Activated naive CD4-positive, alpha-beta T cell treated with anti-CD3 and anti-CD28 coated beads, Interleukin-2, amount 50 U/mL, for 16 hours (primary cell): ENCODE measurements around the gene OST4.
A peak's percentile ranks its signal among the peaks of the same experiment; 100 is the strongest.

Experiments
- DNase-seq: peaks from one replicate; pipeline ENCODE4 v3.0.0-alpha.2; 2020

The OST4 gene

DNA sequence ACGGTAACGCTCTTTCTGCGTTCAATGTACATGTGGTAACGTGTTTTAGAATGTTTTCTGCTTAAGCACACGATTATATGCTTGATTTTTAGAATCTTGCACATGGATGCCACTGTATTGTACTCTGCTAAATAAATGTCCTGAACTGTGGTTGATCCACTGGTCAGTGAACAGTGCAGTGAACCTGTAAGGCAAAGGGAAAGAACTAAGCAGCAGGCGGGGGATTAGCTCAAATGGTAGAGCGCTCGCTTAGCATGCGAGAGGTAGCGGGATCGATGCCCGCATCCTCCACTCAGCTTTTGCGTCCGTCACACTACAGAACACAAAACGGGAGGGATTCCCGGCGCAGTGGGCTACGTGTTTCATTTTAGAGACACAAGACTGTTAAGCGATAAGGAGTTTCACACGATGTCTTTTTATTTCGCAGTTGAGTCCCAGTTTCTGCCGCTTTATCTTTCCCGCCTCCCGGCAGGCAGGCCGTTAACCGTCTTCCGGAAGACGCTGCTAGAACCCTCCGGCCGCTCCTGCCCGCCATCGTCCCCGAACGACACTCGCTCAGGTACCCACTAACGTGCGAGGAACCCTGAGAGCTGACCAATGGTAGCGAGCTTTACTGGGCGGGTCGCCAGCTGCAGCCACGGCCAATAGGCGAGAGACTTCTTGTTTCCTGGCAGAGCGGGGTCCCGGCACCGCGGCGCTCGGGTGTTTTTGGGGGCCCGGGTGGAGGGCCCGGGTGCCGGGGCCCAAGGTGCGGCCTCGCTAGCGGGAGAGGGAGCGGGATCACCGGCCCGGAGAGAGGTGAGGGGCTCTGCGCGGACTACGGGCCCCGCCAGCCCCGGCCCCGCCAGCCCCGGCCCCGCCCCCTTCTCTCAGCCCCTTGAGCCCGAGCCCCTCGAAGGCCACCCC is 20.2 kb downstream of the OST4 start, which contains the start of gene AGBL5:
AGBL5 (plus strand) TSS at position 673 of the 906 bp plus-strand sequence. CDS start 1,291 bp downstream, outside the sequence.
- peak; percentile 94 for DNase-seq

DNA sequence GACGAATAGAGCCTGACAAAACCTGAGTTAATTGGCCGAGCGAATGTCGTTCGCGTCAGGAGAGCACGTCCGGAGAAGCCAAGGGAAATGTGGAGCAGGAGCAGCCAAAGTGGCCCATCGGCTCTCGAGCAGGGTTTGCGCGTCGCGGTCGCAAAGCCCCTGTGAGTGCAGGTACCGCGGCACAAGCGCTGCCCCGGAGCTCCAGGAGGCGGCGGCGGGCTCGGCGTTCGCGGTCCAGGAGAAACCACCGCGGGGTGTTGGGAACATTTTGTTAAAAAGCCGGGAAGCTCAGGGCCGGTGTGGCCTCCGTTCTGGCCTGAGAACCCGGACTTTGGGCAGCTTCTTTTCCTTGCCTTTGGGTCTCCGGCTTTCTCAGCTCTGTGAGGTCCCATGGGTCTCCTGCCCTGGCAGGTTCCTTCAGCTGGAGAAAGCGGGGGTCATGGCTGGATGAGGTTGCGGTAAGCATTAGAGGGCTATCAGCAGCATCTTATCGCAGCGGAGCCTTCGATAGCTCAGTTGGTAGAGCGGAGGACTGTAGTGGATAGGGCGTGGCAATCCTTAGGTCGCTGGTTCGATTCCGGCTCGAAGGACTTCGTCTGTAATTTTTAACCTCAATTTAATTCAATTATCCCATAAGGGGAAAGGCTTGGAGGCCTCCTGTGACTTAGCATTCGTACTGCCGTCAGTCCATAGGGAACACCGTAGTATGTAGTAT is 21.0 kb downstream of the OST4 start:
- DNase-seq: peak; percentile 85

DNA sequence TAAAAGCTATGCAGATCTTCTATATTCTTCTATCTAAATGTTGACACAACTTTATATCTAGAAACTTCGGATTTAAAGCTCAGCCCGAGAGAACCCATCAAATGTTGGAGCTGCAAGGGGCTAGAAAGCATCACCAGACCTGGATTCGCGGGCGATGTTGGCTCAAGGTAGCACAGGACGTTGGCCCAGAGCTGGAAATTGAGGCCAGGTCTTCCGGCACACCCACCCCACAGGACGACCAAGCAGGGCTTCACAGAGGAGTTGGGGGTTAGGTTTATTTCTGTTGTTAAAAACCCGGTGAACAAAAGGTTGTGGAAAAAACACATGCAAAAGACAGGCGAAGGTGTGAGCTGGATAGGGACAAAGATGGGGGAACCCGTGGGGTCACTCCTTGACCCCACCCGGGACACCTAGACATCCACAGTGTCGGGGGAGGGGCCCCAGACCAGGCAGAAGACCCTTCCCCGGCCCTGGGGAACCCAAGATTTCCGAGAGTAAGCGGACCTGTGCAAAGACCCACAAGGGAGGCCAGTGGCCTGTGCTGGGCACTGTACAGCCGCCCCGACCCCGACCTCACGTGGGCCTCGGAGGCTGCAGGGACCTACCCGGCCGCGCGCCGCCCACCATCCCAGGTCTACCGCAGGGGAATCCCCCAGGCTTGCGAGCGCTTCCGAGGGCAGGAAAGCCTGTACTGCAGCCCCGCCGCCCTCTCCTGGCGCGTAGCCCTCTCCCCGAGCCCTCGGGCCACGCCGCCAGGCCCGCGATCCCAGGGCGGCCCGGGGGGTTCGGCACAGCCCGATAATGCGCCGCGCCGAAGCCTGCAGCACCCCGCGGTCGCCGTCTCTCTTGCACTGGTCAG is 21.8 kb downstream of the OST4 start:
- peak; percentile 72 for DNase-seq

DNA sequence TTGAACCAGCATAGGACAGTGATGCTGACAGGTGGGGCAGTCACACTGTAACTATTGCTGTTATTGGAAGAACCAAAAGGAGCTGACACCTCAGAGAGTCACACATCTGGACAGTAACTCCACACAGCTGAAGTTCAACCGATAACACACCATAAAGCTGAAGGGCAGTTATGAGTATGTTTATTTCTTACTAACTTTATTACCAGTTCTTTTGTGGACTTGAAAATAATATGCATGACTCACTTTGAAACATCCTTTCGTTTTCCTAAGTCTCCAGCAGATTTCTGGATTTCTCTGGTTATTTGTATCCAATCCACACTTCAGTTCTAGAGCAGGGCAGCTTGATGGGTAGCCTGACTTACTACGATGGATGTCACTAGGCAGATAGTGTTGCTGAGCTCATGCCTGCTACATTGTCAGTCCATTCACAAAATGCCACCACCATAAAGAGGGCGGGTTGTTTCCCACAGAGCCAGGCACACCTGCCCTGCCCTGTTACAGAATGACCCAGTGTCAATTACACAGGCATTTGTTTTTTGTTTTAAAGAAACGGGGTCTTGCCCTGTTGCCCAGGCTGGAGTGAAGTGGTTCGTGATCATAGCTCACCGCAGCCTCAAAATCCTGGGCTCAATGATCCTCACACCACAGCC is 28.3 kb downstream of the OST4 start:
- no peak for DNase-seq

DNA sequence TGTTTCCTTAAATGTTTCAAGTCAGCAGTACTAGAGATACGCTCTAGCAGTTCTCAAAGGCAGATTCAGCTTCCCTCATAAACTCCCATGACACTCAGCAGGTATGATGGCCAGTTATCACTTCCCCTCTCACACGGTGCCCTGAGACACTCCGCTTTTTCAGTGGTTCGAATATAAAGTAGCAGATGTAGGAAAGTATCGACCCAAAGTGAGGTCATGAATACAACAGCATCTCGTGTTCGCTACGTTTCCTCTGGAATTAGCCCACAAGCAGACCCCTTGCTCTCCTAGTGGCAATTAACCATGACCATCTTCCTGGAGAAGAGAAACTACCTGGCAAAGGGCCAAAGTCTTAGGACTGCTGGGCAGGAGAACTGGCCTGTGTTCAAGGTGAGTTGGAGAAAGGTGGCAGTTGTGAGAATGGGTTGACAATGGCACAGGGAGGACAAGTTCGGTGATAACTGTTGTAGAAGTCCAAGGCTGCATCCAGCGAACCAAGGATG is 29.2 kb downstream of the OST4 start:
- no peak for DNase-seq

DNA sequence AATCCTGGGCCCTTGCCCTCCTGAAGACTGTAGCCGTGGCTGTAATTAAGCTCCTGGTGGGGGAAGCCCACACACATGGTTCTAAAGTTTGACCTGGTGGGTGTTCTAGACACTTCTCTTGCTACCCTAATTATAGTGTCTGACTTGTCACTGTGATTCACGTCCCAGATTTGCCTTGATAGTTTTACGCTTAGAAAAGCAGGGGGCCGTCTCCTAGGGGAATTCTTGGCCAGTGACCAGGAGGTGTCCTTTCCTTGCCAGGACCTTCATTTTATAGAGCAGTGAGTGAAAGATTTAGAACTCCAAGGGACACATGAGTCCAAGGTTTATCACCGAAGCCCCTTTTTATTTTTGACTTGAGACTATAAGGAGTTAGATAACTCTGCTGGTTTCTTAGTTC is 29.7 kb downstream of the OST4 start:
- no peak for DNase-seq

DNA sequence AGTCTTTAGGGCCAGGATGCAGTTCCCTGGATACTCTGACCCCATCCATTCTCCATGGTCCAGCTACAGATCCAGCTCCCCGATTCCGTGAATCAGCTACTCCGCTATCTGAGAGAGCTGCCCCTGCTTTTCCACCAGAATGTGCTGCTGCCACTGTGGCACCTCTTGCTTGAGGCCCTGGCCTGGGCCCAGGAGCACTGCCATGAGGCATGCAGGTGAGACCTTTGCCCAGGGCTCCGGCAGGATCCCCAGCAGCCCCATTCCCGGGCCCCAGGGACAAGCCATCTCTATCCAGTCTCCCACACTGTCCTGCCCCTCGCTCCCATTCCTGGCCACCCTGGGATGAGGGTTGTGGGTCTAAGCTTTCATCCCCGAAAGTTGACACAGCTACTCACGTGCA is 31.2 kb downstream of the OST4 start:
- DNase-seq: no peak

DNA sequence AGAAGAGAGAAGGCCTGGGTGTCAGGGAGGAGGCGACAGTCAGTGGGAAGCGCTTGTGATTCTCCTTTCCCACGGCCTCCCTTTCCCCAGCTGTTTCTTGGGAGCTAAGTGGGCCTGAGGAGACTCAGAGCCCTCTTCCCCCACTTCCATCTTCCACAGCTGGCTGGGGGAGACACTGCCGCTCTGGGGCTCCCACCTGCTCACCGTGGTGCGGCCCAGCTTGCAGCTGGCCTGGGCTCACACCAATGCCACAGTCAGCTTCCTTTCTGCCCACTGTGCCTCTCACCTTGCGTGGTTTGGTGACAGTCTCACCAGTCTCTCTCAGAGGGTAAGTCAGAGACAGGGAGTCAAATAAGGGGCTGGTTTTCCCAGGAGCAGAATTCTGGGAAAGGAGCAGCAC is 31.6 kb downstream of the OST4 start:
- DNase-seq: no peak

DNA sequence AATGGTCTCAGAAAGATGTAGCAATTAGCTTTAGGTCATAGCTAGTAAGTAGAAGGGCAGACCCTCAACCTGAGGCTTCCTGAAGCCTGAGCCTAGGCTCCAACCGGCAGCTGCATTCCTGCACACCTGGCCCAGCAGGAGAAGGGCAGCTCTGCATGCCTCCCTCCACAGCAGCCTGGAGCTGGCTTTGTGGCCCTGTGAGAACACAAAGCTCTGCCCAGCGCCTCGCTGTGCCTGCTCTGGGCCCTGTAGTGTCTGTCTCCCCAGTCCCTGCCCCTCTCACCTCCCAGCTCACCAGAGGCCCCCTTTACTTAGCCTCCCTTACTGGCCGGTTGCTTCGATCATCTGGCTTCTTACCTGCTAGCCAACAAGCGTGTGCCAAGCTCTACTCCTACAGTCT is 32.0 kb downstream of the OST4 start:
- DNase-seq: no peak

DNA sequence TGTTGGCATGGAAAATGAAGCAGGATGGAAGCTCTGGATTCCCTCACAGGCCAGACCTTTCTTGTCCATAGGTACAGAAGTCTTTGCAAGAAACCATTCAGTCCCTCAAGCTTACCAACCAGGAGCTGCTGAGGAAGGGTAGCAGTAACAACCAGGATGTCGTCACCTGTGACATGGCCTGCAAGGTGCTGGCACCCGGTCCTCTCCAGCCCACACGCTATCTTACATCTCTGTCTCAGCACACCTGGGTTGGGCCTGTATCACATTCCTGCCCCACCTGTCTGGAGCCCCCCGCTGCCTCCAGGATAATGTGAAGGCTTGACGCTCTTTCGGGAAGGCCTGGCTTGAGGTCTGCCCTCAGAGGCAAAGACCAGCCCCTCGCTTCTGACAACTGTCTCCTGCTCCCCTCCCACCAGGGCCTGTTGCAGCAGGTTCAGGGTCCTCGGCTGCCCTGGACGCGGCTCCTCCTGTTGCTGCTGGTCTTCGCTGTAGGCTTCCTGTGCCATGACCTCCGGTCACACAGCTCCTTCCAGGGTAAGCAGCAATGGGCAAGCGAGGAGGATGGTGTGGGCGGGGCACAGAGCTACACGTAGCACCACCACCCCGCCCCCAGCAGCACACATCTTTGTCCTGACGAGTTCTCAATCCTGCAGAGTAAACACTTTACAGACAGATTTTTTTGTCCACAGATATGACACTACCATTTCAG is 32.7 kb downstream of the OST4 start:
- DNase-seq: no peak

DNA sequence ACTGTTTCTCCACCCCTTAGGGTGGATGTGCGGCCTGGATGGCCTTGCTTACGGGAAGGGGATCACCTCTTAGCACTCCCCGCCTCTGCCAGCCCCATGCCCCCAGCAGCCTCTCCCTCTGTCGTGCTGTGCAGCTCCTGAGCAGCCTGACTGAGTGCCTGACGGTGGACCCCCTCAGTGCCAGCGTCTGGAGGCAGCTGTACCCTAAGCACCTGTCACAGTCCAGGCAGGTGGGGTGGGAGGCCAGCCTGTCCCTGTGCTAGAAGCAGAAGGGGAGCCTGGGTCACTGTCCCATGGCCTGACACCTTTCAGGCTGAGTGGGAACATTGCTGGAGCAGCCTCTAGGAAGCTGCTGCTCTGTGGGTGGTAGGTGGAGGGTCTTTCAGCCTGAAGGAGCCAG is 33.4 kb downstream of the OST4 start:
- no peak for DNase-seq

DNA sequence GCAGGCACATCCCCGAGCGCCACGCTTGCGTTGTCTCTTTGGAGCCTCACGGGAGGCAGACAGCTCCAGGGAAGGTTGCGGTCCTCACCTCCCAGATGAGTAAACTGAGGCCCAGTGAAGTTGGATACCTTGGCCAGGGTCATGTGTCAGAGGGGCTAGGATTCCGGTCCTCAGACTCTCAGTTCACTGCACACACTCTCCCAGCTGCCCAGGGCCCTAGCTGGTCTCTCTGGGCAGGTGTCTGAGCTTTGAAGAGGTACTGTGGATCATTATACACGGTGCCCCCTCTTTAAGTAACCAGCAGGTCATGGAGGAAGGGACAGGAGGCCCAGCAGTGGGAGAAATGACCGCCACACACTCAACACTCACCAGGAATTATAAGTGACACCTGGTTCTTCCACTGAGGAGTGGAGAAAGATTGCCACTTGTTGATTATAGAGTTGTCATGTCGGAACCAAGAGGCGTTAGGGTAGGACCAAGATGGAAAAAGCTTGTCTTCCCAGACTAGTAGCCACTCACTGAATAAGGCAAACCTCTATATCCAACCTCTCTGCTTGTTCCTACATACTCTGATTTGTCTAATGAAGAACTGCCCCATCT is 38.1 kb downstream of the OST4 start:
- DNase-seq: no peak

DNA sequence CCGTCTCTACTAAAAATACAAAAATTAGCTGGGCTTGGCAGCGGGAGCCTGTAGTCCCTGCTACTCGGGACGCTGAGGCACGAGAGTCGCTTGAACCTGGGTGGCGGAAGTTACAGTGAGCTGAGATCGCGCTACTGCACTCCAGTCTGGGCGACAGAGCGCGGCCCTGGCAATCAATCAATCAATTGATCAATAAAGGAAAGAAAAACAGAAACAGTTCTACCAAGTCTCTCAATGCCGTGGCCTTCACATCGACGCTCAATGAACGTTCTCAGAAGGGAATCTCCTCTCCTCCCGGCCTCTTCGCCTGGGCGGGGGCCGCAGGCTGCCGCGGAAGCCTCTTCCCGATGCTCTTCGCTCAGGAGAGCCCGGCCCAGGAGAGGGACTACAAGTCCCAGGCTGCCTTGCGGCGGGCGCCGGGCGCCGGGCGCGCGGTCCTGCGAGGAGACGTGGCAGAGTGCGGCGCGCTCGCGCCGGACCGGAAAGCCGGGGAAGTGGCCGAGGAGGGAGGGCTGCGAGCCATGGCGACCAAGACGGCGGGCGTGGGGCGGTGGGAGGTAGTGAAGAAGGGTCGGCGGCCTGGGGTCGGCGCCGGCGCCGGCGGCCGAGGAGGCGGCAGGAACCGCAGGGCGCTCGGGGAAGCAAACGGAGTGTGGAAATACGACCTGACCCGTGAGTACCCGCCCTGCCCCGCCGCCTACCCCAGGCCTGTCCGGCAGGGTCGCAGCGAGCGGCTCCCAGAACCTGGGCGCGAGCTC is 38.8 kb downstream of the OST4 start, which contains the start of gene TMEM214:
TMEM214 (plus strand) TSS at position 471 of the 758 bp plus-strand sequence; CDS start at position 522, 51 bp downstream.
- DNase-seq: peak; percentile 78

DNA sequence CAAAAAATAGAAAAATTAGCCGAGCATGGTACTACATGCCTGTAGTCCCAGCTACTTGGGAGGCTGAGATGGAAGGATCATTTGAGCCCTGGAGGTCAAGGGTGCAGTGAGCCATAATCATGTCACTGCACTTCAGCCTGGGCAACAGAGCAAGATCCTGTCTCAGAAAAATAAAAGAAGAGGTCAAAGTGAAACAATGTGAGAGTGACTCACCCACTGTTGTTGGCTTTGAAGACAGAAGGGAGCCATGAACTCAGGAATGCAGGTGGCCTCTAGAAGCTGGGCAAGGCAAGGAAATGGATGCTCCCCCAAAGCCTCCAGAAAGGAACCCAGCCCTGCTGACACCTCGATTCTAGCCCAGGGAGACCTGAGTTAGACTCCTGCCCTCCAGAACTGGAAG is 42.4 kb downstream of the OST4 start:
- DNase-seq: no peak

DNA sequence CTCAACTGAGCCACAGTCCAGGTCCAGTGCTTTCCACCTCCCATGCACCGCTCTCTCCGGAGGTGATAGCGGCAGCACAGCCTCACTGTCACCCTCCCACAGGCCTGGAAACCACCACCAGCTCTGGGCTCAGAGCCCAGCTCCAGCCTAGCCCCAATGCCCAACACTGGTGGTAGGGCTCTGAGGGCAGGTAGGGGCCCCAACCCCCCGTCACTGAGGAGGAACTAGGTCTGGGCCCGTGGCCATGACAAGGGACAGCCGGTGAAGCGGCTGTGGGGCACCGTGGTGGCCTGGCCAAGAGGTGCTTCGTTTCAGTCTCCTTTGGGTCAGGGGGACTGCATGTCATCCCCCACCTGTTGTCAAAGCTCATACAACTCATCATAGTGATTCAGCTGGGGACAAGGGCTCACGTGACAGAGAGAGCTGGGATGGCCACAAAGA is 44.2 kb downstream of the OST4 start:
- no peak for DNase-seq

DNA sequence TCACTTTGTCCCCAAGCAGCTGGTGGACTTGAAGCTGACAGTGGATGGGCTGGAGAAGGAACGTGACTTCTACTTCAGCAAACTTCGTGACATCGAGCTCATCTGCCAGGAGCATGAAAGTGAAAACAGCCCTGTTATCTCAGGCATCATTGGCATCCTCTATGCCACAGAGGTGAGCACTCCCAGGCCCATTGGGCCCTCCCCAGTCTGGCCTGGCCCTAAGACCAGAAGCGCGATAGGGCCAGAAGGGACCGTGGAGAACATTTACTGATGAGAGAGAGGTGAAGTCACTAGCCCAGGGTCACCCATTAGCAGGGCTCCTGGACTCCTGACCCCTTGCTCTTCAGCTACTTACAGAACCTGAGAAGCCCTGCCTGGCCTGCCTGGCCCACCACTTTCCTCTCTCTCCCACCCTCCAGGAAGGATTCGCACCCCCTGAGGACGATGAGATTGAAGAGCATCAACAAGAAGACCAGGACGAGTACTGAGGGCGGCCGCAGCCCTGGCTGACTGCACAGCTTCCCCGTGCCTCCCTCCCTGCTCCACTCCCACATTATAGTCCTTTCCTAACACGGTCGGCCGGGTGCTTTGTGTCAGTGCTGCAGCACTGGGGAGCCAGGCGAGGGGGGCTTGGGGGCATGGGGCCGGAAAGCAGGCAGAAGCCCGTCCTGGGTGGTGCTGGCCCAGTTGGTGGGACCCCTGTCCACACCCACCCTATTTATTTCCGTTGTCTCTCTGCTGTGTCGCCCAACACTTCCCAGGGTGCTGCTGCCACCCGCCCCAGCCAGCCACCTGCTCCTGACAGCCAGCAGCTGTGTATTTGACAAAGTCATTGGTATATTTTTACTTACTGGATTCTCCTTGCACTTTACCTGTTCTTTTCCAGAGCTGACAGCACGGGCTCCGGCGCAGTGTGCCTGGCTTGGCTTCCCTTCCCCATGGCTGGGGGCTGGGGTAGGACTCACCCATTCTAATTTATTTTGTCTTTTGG is 45.3 kb downstream of the OST4 start:
- no peak for DNase-seq

DNA sequence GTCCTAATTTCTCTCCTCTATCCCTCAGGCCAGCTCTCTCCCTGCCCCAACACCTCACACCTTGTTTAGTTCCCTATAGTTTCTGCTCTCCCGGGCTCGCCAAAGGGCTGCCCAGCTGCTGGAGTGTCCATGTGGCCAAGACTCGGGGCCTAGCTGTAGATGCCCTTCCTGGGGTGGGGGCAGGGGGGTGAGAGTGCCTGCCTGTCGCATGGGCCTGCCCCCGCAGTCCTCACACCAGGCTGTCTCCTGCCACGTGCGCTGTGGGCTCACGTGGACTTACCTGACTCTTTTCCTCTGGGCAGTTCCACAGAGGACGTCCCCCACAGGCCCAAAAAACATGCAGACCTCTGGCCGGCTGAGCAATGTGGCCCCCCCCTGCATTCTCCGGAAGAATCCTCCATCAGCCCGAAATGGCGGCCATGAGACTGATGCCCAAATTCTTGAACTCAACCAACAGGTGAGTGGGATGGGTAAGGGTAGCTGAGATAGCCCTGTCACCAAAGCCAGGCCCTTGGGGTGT is 46.1 kb downstream of the OST4 start:
- no peak for DNase-seq

DNA sequence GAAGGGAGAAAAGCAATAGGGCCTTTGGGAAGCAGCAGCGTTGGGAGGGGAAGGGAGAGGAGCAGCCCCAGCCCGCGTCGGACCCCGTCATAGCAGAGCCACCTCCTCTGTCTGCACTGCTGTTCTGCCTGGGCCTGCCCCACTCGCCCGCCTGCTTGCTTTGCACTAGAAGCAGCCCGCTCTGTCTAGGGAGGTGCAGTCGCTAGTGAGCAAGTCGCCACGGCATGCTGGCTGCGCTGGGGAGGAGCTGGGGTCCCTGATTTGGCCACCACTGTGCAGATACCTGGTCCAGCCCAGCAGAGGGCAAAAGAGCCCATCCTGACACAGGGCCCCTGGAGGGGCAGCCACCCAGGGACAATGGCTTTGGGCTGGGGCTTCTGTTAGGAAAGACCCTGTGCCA is 46.6 kb downstream of the OST4 start:
- DNase-seq: no peak

DNA sequence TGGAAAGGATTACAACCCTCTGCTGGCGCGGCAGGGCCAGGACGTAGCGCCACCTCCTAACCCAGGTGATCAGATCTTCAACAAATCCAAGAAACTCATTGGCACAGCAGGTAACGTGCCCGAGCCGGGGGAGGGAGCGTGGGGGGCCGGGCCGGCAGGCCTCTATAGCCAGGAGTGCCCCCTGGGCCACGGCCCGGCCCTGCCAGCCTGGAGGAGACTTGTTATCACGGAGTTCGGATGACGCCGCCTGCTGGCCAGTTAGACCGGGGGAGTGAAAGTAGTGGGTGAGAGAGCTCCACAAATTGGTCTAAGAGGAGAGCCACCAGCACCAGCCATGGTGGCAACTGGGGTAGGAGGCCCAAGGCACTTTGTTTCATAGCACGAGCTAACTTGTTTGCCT is 47.3 kb downstream of the OST4 start:
- no peak for DNase-seq
